GM10847 (cell line): ENCODE data around the gene AFF1.

Experiments
- POLR2A ChIP-seq: IDR thresholded peaks from 2 replicates; pipeline ENCODE4 v1.6.1; 2011; ENCODE audit not compliant: insufficient read length; ENCODE audit errors: extremely low read depth

The AFF1 gene

DNA sequence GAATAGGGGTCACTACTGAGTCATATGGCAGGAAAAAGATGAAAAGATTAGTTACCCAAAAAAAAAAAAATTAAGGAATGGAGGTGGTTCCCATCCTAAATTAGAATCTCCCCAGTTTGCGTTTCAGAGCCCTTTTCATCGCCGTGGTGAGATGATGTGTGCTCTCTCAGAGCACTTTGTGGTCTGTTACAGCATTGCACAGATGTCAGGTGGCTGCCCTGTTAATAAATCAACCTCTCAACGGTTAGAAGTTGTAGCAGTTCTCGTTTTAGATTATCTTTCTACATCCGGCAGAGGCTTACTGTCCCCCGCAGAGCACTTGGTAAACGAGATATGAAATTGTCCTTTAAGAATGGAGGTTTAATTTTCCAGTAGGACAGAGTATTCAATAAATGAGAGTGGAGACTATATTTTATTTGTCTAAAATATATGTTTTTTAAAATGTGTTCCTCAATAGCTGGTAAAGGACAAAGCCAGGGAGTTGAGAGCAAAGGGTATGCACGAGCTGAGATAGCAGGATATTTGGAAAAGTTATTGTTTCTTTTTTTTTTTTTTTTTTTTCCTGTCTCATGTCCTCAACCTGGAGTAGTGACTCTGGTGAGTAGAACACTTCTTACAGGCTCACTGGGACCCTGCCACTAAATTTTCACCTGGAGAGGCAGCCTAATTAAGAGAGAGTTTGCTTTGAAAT lies 26.9 kb downstream of the AFF1 start:
- TF ChIP-seq POLR2A = no peak

DNA sequence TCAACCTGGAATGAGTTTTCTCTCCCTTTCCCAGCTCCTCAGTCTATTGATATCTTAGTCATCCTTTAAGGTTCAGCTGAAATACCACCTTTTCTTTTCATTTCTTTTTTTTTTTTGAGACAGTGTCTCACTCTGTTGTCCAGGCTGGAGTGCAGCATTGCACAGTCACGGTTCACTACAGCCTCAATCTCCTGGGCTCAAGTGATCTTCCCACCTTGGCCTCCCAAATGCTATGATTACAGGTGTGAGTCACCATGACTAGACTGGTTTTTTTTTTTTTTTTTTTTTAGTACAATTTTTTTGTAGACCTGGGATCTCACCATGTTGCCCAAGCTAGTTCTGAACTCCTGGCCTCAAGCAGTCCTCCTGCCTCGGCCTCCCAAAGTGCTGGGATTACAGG lies 28.9 kb downstream of the AFF1 start:
- no peak for TF ChIP-seq POLR2A

DNA sequence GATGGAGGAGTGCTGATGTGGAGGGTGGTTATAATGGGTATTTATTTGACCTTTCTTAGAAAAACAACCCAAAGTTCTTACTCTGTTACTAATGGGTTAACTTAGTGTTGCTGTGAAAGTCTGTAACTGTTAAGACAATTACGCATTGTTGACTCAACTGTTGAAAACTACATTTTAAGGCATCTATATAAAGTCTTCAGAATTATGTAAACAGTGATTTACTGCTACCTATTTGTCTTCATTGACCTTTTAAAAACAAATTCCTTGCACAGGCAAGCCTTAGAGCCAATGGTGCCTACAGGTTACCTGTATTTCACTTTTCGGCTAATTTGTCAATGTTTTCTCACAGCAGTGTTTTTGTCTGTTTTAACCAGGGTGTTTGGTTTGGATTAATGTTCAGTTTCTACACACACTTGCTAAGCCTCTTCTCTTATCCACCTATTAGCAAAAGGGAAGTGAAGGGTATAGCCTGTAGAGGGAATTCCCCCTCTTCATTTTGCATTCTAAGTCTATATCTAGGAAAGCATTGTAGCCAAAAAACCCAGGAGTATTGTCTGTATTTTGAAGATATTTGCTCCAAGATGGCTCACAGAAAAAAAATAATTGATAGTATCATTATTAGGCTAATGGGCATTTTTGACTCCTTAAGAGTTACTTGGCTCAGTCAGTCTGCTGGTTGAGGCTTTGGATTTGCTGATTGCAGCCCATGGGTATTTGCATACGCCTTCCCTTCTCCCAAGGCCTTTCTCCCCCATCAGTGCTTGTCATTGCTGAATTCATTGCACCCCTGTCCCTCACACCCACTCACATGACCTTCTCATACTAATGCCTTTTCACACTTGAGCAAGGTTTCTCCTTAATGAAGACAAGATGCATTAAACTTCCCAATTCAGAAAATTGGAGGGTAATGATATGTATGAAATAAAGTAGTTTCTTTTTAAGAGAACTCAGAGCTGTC lies 30.5 kb downstream of the AFF1 start:
- TF ChIP-seq POLR2A = no peak

DNA sequence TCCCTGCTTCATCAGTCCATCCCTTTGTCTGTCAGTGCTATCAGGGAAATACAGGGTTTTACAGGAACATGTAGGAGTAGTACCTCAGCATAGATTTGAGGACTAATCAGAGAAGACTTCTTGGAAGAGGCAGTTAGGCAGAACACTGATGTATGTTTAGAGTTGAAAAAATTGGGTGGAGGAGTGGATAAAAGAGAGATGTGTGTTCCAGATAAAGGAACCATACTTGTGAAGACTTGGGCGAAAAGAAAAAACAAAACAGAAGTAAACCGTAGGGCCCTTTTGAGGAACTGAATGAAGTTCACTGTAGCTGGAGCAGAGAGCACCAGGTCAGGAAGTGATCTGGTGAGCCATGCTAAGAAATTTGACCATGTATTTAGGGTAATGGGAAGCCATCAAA lies 32.3 kb downstream of the AFF1 start:
- TF ChIP-seq POLR2A = no peak

DNA sequence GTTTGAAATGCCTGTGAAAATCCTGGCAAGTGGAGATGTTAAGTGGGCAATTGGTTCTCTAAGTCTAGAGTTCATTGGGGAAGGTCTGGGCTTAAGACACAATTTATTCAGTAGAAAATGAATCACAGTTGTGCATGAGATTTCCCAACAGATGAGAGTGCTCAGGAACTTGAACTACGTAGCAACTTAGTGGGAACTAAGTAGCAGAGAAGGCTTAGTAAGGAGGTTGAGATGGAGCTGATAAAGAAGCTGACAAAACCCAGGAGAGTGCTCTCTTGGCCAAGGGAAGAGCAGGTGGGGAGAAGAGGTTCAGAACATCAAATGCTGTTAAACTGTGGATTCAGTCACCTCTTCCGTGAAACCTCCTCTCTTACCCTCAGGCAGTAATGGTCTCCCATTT lies 33.0 kb downstream of the AFF1 start:
- no peak for TF ChIP-seq POLR2A

DNA sequence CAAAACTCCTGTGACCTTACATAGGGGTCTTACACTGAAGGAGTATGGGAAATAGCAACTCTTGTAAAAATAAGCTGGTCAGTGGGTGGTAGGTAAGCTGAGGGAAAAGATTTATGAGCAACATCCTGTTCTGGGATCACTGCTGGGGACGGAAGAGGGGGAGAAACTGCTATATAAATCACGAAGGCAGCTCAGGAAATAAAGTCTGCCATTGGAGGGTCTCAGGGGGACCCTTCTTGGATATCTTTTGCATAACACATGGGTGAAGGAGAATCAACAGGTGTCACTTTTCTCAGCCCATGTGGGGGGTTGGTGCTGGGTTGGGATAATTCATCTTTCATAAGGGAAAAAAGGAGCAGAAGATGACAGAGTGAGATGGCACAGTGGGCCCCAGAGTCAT lies 33.7 kb downstream of the AFF1 start:
- no peak for TF ChIP-seq POLR2A

DNA sequence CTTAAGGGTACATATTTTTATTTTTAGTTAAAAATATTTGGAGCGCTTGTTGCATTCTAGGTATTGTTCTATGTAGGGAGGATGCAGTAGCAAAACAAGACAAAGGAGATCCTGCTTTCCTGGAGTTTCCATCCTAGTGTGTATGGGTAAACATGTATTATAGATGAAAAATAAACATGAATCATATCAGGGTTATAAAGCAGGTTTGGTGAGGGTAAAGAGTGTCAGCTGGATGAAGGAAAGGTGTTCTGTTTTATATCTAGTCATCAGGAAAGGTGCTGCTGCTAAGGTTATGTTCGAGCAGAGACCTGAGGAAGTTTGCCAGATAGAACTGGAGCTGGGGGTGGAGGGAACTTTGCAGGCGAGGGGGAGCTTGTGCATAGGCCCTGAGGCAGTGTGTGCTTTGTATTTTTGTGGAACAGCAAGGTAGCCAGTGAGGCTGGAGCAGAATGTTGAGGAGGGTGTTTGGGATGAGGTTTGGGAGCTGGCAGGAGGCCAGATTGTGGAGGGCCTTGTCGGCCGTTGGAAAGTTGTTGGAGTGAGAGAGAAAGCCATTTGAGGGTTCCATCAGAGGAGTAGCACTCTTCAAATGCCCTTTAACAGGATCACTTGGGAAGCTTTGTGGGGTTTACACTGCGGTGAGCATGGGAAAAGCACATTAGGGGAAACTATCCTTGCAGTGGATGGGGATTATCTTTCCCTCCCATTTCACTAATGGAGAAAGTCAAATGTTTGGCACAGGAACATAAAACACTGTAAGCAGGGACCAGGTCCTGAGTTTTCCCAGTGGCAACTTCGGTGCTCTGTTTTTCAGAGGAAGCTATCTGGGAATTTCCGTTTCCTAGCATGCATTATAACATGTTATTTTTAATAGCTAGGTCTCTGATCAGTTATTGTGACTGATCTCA lies 35.9 kb downstream of the AFF1 start:
- no peak for TF ChIP-seq POLR2A

DNA sequence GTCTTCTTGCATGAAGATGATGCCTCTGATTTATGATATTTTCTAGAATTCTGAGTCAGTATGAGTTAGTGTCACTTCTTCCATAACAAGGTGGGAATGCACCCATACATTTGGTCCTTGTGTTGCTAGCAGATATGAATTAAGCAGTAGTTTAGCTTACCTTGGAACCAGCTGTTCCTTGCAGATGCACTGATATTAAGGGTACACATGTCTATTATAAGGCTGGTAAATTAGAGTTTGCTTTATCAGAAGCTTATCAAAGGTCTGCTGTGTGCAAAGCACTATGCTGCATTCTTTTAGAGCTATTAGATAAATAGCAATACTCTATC lies 36.5 kb downstream of the AFF1 start:
- no peak for TF ChIP-seq POLR2A

DNA sequence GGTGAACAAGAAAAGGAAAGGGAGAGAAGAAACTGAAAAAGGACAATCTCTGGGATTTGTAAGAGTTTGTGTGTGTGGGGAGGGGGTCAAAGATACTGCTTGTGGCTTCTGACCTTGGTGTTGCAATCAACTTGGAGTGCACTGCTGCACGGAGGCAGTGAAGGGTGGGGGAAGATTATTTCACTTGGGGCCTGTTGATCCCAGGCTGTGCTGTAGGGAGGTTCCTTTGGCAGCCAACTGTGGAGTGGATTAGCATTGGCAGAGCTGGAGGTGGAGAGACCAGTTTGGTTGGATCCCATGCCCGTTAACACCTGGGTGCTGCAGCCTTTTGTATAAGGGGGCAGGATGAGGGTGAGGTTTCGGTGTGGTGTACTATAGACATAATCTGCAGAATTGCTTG lies 38.2 kb downstream of the AFF1 start:
- no peak for TF ChIP-seq POLR2A

DNA sequence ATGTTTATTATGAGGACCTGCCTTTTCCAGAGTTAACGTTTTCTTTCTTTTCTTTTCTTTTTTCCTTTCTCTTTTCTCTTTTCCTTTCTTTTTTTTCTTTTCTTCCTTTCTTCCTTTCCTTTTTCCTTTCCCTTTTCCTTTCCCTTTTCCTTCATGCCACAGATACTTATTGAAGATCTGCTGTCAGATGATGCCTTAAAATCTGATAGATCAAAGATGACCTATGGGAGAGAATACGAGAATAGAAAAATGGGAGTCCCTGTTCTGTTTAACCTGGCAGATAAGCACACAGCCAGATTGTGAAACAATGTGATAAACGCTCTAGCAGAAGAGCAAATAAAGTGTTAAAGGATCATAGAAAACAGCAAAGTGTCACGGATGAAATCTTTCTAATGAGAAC lies 38.9 kb downstream of the AFF1 start:
- TF ChIP-seq POLR2A = no peak

DNA sequence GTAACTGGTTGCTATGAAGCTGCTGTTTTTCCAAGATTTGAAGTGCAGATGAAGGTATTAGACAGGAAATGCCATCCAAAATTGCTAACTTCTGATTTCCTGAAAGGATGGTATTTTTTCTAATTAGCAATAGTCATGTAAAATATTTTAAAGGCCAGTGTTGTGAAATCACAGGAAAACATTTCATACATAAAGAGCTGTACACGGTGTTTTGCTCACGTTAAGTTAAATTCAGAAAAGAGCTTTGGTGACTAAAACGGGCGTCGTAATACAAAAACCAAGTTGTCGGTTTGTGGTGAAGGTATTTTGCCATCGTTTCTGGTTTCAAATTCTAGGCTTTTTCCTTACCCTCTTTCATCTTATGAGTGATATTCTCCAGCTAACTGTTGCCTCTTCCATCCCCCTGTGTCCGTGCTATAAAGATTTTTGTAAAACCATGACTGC lies 39.8 kb downstream of the AFF1 start:
- TF ChIP-seq POLR2A = no peak

DNA sequence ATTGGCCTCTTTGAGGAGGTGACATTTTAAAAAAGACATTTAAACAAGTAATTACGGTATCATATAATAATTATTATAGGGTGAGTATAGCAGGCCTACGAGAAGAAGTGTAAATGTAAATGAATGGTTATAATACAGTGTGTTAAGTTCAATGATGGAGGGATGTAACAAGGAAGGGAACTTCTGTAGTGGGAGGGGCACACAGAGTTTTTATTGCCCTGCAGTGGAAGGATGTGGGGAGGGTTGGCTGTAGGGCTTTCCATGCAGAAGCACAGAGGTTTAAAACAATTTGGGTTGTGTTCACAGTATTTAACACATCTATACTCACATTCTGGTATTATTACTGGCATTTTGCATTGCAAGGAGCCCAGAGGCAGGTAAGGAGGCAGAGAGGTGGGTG lies 41.1 kb downstream of the AFF1 start:
- no peak for TF ChIP-seq POLR2A

DNA sequence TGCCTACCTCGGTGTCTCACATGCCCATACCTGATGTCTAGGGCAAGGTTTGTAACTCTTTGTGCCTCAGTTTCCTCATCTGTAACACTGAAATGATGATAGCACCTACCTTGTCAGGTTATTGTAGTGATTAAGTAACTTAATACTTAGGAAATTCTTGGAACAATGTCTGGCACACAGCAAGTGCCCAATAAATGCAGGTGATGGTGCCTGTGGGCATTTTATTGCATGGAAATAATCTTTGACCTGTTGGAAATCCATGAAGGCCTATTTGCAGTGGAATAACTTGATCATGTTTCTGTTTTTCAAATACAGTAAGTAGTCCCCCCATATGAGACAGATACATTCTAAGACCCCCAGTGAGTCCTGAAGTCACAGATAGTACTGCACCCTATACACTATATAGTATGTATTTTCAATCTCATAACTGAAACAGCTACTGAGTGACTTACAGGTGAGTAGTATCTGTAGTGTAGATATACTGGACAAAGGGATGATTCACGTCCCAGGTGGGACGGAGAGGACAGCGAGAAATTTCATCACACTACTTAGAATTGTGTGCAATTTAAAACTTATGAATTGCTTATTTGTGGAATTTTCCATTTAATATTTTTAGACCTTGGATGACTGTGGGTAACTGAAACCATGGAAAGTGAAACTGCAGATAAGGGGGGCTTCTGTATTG lies 42.1 kb downstream of the AFF1 start:
- TF ChIP-seq POLR2A = no peak

DNA sequence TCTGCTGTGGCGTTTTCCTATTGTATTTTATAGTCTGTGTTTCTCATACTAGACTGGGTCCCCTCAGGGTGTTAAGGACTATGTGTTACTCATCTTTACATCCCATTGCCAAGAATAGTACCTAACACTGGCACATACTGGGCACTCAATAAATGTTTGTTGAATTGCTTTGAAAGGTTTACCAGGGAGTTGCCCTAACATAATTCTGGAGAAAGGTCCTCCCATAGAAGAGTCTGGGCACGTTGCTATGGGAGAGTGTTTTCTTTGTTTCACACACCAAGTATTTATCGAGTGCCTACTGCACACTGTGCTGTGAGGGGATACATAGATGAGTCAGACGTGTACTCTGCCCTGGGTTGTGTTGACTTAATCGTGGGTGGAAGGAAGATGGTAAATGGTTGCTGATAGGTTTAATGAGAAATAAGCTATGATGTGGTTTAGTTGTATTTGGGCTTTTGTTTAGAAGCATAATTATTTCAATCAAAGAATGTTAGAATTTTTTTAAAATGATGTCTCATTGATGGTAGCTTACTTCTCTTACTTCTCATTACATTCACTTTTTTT lies 42.9 kb downstream of the AFF1 start:
- no peak for TF ChIP-seq POLR2A

DNA sequence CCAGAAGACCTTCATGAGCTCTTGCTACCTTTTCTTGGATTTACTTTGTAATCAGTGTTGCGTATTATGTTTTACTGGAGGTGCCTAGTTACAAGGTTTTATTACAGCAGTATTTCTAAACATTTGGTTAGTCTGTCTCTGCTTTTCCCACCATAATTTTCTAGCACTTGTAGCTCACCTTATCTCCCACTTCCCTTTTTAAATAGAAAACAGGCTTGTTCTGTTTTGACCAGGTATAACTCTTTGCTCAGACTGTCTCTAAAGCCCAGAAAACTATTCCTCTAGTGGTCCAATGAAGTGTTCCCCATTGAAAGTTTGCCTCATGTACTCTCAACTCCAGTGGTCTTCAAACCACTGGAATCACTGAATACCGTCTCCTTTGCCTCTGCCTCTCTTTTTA lies 43.9 kb downstream of the AFF1 start:
- TF ChIP-seq POLR2A = no peak
